HCT116 (cell line): ENCODE results near the gene EMILIN2. TPM values are rescaled to one million over a fixed set of nuclear protein-coding genes. Genes with fewer than 3 reads are reported as not detected.

Experiments
- ATAC-seq: fragments of 200-7000 bp; cut with Tn5 transposase; 2 replicates; pipeline ENCODE4 v1.9.1; 2020; ENCODE audit warnings: mild to moderate bottlenecking, moderate library complexity
- BruUV-seq: library from RNA; stranded (reverse); fragments of 400-500 nt; replicated peaks from 2 replicates; lab custom pipeline; 2021; lab: Mats Ljungman, UMichigan
- CTCF ChIA-PET: fragments of 300-600 bp; sonication (Branson Sonifier 250); formaldehyde crosslinking; loops from one replicate; lab custom pipeline; 2021; ENCODE audit warnings: antibody characterized with exemption; lab: Charles Lee
- POLR2A ChIA-PET: fragments of 300-600, 350-600 bp; sonication (Branson Sonifier 250); formaldehyde crosslinking; loops from one replicate; lab custom pipeline; 2021; ENCODE audit warnings: antibody characterized with exemption; lab: Charles Lee
- RAD21 ChIA-PET, 2 experiments: fragments of 300-600 bp; sonication (Branson Sonifier 250); formaldehyde crosslinking; loops; one replicate each; lab custom pipeline; 2023; ENCODE audit warnings: low total read pairs in 2 of 2; ENCODE audit not compliant: uncharacterized antibody in 2 of 2, unreplicated experiment in 2 of 2, low non-redundant PET in 1 of 2; lab: Charles Lee
- DNase-seq: peaks from one replicate; pipeline ENCODE4 v3.0.0-alpha.2; 2010; ENCODE audit warnings: low read depth, low spot score
- H2AFZ ChIP-seq: fragments of 200-600 bp; shearing (Covaris generic), sonication (generic); 2 replicates; pipeline ENCODE4 v1.6.1; 2017; ENCODE audit warnings: low read depth, mixed run types, mixed read lengths, antibody characterized with exemption, low read length; ENCODE audit not compliant: poor library complexity, severe bottlenecking
- H3K27ac ChIP-seq: 2 replicates; pipeline ENCODE4 v1.5.1; 2012; ENCODE audit warnings: low read depth, low read length
- H3K27me3 ChIP-seq: fragments of 200-600 bp; sonication (generic); 2 replicates; pipeline ENCODE4 v1.6.1; 2016; ENCODE audit warnings: mixed run types, low read length, mixed read lengths; ENCODE audit not compliant: insufficient read depth
- H3K36me3 ChIP-seq, 2 experiments: fragments of 200-500 bp in 1 of 2; fragments of 200-600 bp in 1 of 2; sonication (Bioruptor generic) in 1 of 2; sonication (generic) in 1 of 2; 2 replicates each; pipeline versions ENCODE4 v1.5.1 to v1.6.1; 2014 to 2016; ENCODE audit warnings: low read length in 2 of 2, inconsistent platforms in 1 of 2, mixed read lengths in 1 of 2, mixed run types in 1 of 2; ENCODE audit not compliant: insufficient read depth in 2 of 2, control insufficient read depth in 1 of 2
- H3K4me1 ChIP-seq, 2 experiments: fragments of 200-600 bp in 1 of 2; sonication (generic) in 1 of 2; 2 replicates each; pipeline versions ENCODE4 v1.5.1 to v1.6.1; 2012 to 2017; ENCODE audit warnings: low read length in 2 of 2, inconsistent platforms in 1 of 2, mild to moderate bottlenecking in 1 of 2, mixed read lengths in 1 of 2, mixed run types in 1 of 2, moderate library complexity in 1 of 2; ENCODE audit not compliant: insufficient read depth in 2 of 2, control insufficient read depth in 1 of 2
- H3K4me2 ChIP-seq: fragments of 200-600 bp; sonication (generic); 2 replicates; pipeline ENCODE4 v1.6.1; 2017; ENCODE audit warnings: mixed run types, low read length, mixed read lengths
- H3K4me3 ChIP-seq, 2 experiments: fragments of 200-600 bp in 1 of 2; sonication (generic) in 1 of 2; replicated peaks in 1 of 2; 2 replicates each; pipeline ENCODE4 v1.5.1; 2011 to 2016; ENCODE audit warnings: low read length in 2 of 2, control low read depth in 1 of 2, low read depth in 1 of 2, mild to moderate bottlenecking in 1 of 2, mixed read lengths in 1 of 2, mixed run types in 1 of 2
- H3K79me2 ChIP-seq: fragments of 200-600 bp; sonication (generic); 2 replicates; pipeline ENCODE4 v1.6.1; 2017; ENCODE audit warnings: mild to moderate bottlenecking, mixed run types, low read length, moderate library complexity, mixed read lengths; ENCODE audit not compliant: insufficient read depth
- H3K9ac ChIP-seq: fragments of 200-600 bp; sonication (generic); 2 replicates; pipeline ENCODE4 v1.6.1; 2016; ENCODE audit warnings: low read length, mixed read lengths
- H3K9me2 ChIP-seq: fragments of 200-600 bp; sonication (generic), shearing (Covaris generic); 2 replicates; pipeline ENCODE4 v1.6.1; 2017; ENCODE audit warnings: mixed run types, mild to moderate bottlenecking, moderate library complexity; ENCODE audit not compliant: insufficient read depth
- H3K9me3 ChIP-seq, 2 experiments: fragments of 200-500 bp in 1 of 2; fragments of 200-600 bp in 1 of 2; sonication (Bioruptor generic) in 1 of 2; sonication (generic) in 1 of 2; 2 replicates each; pipeline ENCODE4 v1.6.1; 2014 to 2017; ENCODE audit warnings: low read length in 2 of 2, mixed read lengths in 2 of 2, inconsistent platforms in 1 of 2, low read depth in 1 of 2, mild to moderate bottlenecking in 1 of 2, mixed run types in 1 of 2, moderate library complexity in 1 of 2; ENCODE audit not compliant: control insufficient read depth in 1 of 2, insufficient read depth in 1 of 2
- H4K20me1 ChIP-seq: fragments of 200-600 bp; sonication (generic), shearing (Covaris generic); 2 replicates; pipeline ENCODE4 v1.6.1; 2017; ENCODE audit warnings: mixed run types, mild to moderate bottlenecking, moderate library complexity; ENCODE audit not compliant: insufficient read depth
- EGR1 ChIP-seq: IDR thresholded peaks from 2 replicates; pipeline ENCODE4 v1.6.1; 2012; ENCODE audit warnings: low read depth
- EZH2phosphoT487 ChIP-seq: fragments of 200-600 bp; IDR thresholded peaks from 2 replicates; pipeline ENCODE4 v1.6.1; 2018; ENCODE audit warnings: antibody characterized with exemption, borderline replicate concordance
- JUND ChIP-seq: IDR thresholded peaks from 2 replicates; pipeline ENCODE4 v1.6.1; 2012
- RAD21 ChIP-seq: IDR thresholded peaks from 2 replicates; pipeline ENCODE4 v1.6.1; 2012; ENCODE audit warnings: low read depth, mild to moderate bottlenecking
- SIN3A ChIP-seq: IDR thresholded peaks from 2 replicates; pipeline ENCODE4 v1.6.1; 2012; ENCODE audit warnings: low read depth
- SP1 ChIP-seq: IDR thresholded peaks from 2 replicates; pipeline ENCODE4 v1.6.1; 2012; ENCODE audit warnings: low read depth
- SRF ChIP-seq: IDR thresholded peaks from 2 replicates; pipeline ENCODE4 v1.6.1; 2012; ENCODE audit warnings: low read depth
- TCF7L2 ChIP-seq: IDR thresholded peaks from 2 replicates; pipeline ENCODE4 v1.7.0; 2011; ENCODE audit warnings: borderline replicate concordance, inconsistent platforms; ENCODE audit not compliant: insufficient read depth, insufficient read length; ENCODE audit errors: extremely low read depth
- YY1 ChIP-seq: IDR thresholded peaks from 2 replicates; pipeline ENCODE4 v1.6.1; 2011; ENCODE audit warnings: low read length, low read depth, moderate library complexity, mild to moderate bottlenecking; ENCODE audit not compliant: insufficient replicate concordance; ENCODE audit errors: extremely low read depth
- ZNF274 ChIP-seq: fragments of 200-500 bp; sonication (Bioruptor generic); IDR thresholded peaks from 2 replicates; pipeline ENCODE4 v1.6.1; 2014; ENCODE audit warnings: mild to moderate bottlenecking, low read depth, low read length, inconsistent platforms
- intact Hi-C: fragments of 100-400 bp; cut with micrococcal nuclease; formaldehyde crosslinking; loops from 2 replicates; pipeline ENCODE4 v1.10.0; 2022
- total RNA-seq: library from RNA; stranded (reverse); gene quantifications from one replicate; pipeline ENCODE4 v1.2.1, GENCODE V29; 2021; ENCODE audit not compliant: unreplicated experiment
- TF ChIP-seq, protein P1 (sequence below), 3 experiments: fragments of 200-600 bp in 1 of 3; sonication (generic) in 1 of 3; IDR thresholded peaks in 2 of 3; conservative IDR thresholded peaks in 1 of 3; 2 replicates each; pipeline ENCODE4 v1.5.1; 2012 to 2017; ENCODE audit warnings: low read depth in 2 of 3, low read length in 2 of 3, antibody characterized with exemption in 1 of 3, borderline replicate concordance in 1 of 3, control low read depth in 1 of 3, mild to moderate bottlenecking in 1 of 3, mixed read lengths in 1 of 3, mixed run types in 1 of 3, moderate library complexity in 1 of 3; ENCODE audit not compliant: insufficient read depth in 1 of 3
- TF ChIP-seq, protein P2 (sequence below): IDR thresholded peaks from 2 replicates; pipeline ENCODE4 v1.6.1; 2012; ENCODE audit warnings: low read depth

EMILIN2 gene
- total RNA-seq, 1 experiment from 2014 or later: 23.4 TPM

DNA sequence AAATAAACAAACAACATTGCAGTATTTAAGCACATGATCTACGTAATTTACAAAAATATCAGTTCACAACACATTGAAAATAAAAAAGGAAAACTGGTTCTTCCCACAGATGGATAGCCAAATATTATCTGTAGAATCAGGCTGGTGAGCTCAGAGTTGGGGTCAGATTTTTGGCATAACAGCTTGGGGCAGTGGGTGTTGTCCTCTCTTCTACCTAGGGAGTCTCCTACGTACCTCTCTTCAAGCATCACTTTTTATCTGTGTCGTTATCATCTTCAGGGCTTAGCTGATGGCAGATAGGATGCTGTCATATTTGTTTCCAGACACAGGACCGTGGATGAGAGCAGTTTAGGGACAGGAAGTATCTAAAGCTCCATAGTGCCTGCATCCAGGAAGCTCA, 46.2 kb downstream of the EMILIN2 start:
- Histone ChIP-seq H3K27me3 (no peaks in the 10 kb centered on the region), H2AFZ (no peak overlapping the region), H3K9me3 (no peaks in the 10 kb centered on the region), H3K4me1 (peaks cover 0 to 10% of the 10 kb centered on the region in 2 experiments; a peak in 2 of 4 replicates), H3K36me3 (no peaks in the 10 kb centered on the region), H3K79me2 (no peaks in the 10 kb centered on the region), H3K4me2 (no peak overlapping the region), H3K4me3 (no peak overlapping the region), H4K20me1 (no peaks in the 10 kb centered on the region), H3K9ac (no peak overlapping the region)
- intact Hi-C loops: no loop called here
- CTCF ChIA-PET: no interaction called here
- RAD21 ChIA-PET: no interaction called here
- ATAC-seq: no peak
- no peak for DNase-seq
- no peak for TF ChIP-seq YY1
- TF ChIP-seq, all 23 proteins: peak for 0
- no peaks in the 10 kb centered on the region for H3K9me2 ChIP-seq
- BruUV-seq: no TSS peak
- POLR2A ChIA-PET: no interaction called here
- H3K27ac ChIP-seq: no peak overlapping the region

DNA sequence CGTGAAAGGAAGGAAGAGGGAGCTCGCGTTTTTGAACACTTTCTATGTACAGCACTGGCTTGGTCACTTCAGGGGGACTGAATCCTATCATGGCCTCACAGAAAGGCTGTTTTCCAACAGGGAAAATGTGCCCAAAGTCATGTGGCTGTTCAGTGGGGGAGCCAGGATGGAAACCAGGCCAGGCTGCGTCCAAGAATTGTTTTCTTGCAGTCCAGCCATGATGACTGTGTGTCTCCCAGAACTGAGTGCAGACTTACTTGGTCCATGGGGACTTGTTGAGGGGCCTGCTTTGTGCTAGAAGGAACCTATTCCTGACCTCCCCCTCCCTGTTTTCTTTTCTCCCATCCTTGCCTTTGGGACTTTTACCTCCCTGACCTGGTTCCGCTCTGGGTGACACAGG, 46.9 kb downstream of the EMILIN2 start:
- H3K27me3 ChIP-seq: no peaks in the 10 kb centered on the region
- no peaks in the 10 kb centered on the region for H3K9me3 ChIP-seq
- no peaks in the 10 kb centered on the region for H3K79me2 ChIP-seq
- H3K9ac ChIP-seq: no peak overlapping the region
- H3K27ac ChIP-seq: no peak overlapping the region
- no peak overlapping the region for H2AFZ ChIP-seq
- H3K36me3 ChIP-seq: no peaks in the 10 kb centered on the region
- peaks cover 0 to 14% of the 10 kb centered on the region in 2 experiments; a peak in 2 of 4 replicates for H3K4me1 ChIP-seq
- H4K20me1 ChIP-seq: no peaks in the 10 kb centered on the region
- H3K9me2 ChIP-seq: no peaks in the 10 kb centered on the region
- ATAC-seq (no peak), DNase-seq (no peak)
- ChIA-PET CTCF (no interaction called here), RAD21 (no interaction called here), POLR2A (no interaction called here)
- H3K4me2 ChIP-seq: no peak overlapping the region
- no TSS peak for BruUV-seq
- intact Hi-C loops: no loop called here
- TF ChIP-seq SRF (no peak), JUND (no peak), EZH2phosphoT487 (no peak), SP1 (no peak), SIN3A (no peak), YY1 (no peak), ZNF274 (no peak), RAD21 (no peak), TCF7L2 (no peak), EGR1 (no peak)
- TF ChIP-seq, protein P1, sequence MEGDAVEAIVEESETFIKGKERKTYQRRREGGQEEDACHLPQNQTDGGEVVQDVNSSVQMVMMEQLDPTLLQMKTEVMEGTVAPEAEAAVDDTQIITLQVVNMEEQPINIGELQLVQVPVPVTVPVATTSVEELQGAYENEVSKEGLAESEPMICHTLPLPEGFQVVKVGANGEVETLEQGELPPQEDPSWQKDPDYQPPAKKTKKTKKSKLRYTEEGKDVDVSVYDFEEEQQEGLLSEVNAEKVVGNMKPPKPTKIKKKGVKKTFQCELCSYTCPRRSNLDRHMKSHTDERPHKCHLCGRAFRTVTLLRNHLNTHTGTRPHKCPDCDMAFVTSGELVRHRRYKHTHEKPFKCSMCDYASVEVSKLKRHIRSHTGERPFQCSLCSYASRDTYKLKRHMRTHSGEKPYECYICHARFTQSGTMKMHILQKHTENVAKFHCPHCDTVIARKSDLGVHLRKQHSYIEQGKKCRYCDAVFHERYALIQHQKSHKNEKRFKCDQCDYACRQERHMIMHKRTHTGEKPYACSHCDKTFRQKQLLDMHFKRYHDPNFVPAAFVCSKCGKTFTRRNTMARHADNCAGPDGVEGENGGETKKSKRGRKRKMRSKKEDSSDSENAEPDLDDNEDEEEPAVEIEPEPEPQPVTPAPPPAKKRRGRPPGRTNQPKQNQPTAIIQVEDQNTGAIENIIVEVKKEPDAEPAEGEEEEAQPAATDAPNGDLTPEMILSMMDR (IDR thresholded peaks at IDR 0.05 in 2 of 3, conservative IDR thresholded peaks at IDR 0.05 in 1 of 3; ENCODE audit: borderline replicate concordance in 1 of 3, insufficient read depth in 1 of 3, low read depth in 2 of 3, low read length in 2 of 3): no peak
- TF ChIP-seq, protein P2, sequence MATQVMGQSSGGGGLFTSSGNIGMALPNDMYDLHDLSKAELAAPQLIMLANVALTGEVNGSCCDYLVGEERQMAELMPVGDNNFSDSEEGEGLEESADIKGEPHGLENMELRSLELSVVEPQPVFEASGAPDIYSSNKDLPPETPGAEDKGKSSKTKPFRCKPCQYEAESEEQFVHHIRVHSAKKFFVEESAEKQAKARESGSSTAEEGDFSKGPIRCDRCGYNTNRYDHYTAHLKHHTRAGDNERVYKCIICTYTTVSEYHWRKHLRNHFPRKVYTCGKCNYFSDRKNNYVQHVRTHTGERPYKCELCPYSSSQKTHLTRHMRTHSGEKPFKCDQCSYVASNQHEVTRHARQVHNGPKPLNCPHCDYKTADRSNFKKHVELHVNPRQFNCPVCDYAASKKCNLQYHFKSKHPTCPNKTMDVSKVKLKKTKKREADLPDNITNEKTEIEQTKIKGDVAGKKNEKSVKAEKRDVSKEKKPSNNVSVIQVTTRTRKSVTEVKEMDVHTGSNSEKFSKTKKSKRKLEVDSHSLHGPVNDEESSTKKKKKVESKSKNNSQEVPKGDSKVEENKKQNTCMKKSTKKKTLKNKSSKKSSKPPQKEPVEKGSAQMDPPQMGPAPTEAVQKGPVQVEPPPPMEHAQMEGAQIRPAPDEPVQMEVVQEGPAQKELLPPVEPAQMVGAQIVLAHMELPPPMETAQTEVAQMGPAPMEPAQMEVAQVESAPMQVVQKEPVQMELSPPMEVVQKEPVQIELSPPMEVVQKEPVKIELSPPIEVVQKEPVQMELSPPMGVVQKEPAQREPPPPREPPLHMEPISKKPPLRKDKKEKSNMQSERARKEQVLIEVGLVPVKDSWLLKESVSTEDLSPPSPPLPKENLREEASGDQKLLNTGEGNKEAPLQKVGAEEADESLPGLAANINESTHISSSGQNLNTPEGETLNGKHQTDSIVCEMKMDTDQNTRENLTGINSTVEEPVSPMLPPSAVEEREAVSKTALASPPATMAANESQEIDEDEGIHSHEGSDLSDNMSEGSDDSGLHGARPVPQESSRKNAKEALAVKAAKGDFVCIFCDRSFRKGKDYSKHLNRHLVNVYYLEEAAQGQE: no peak
- H3K4me3 ChIP-seq: no peak overlapping the region
